Adrenal gland (tissue), 12 donors: ENCODE results near the gene PAK5. TPM values are rescaled to one million over a fixed set of nuclear protein-coding genes. Genes with fewer than 3 reads are reported as not detected.

Experiments used
- DNase-seq, 7 donors: peaks; one replicate each; pipeline ENCODE4 v3.0.0-alpha.2; 2019 to 2020
- H3K27ac ChIP-seq, 5 donors: fragments of 200-600 bp; sonication (generic) in 4 of 5; 1 replicate in 3 of 5; 2 replicates in 2 of 5; pipeline versions ENCODE4 v1.5.1 to v1.8.0; 2016 to 2020; ENCODE audit warnings: mild to moderate bottlenecking in 1 of 5
- H3K27me3 ChIP-seq: fragments of 200-600 bp; 2 replicates; pipeline ENCODE4 v1.8.0; 2021
- H3K36me3 ChIP-seq, 2 donors: fragments of 200-600 bp; replicated peaks in 1 of 2; 1 replicate in 1 of 2; 2 replicates in 1 of 2; pipeline versions ENCODE4 v1.5.1 to v1.8.0; 2018 to 2022
- H3K4me1 ChIP-seq, 2 donors: fragments of 200-600 bp; replicated peaks in 1 of 2; 1 replicate in 1 of 2; 2 replicates in 1 of 2; pipeline versions ENCODE4 v1.5.1 to v1.8.0; 2018 to 2021
- H3K4me3 ChIP-seq, 4 donors: fragments of 200-600 bp; sonication (generic) in 3 of 4; one replicate each; pipeline ENCODE4 v1.5.1; 2016 to 2018
- H3K9me3 ChIP-seq, 3 donors: fragments of 200-600 bp; sonication (generic) in 1 of 3; replicated peaks in 1 of 3; 1 replicate in 2 of 3; 2 replicates in 1 of 3; pipeline versions ENCODE4 v1.5.1 to v1.8.0; 2016 to 2021
- POLR2A ChIP-seq, 2 donors: fragments of 450-650 bp; IDR thresholded peaks; one replicate each; pipeline ENCODE4 v1.6.1; 2017; ENCODE audit warnings: antibody characterized with exemption in 2 of 2, mild to moderate bottlenecking in 2 of 2, moderate library complexity in 1 of 2
- WGBS, 4 donors: extraction: QIAGEN DNeasy Blood & Tissue Kit in 2 of 4; methylation state at CpG; one replicate each; pipeline versions ENCODE4 v1.1.5 to v1.1.7; 2013 to 2017; 5-methylcytosine and 5-hydroxymethylcytosine counted together
- intact Hi-C, 2 donors: fragments of 100-400 bp; cut with DNase I; formaldehyde crosslinking; loops; one replicate each; pipeline versions ENCODE4 v1.14.1 to v1.15.0; 2022 to 2023
- polyA plus RNA-seq, 3 donors: library from polyadenylated mRNA; stranded (reverse); fragments of 200-250 nt in 2 of 3; fragments of 350-450 nt in 1 of 3; fragmentation: Illumina TruSeq in 1 of 3; extraction: RNeasy Lipid Tissue Mini Kit (QIAGEN cat#74804) in 1 of 3; gene quantifications; one replicate each; pipeline ENCODE4 v1.2.3, GENCODE V29; 2013 to 2014
- total RNA-seq, 9 donors: library from RNA; depleted of rRNA in 4 of 9; stranded (reverse); fragments of >200 nt in 4 of 9; fragments of 120-200 nt in 1 of 9; fragmentation: NEBNext Ultra II Directional in 1 of 9; extraction: Animal tissue kit (Norgen Biotek cat#: 25700) in 1 of 9; gene quantifications; one replicate each; pipeline versions ENCODE4 v1.1.0 to v1.2.4, GENCODE V29; 2013 to 2023
- TF ChIP-seq, protein P1 (sequence below), 6 experiments: fragments of 450-650 bp in 4 of 6; fragments of 200-600 bp in 2 of 6; sonication (generic) in 1 of 6; IDR thresholded peaks; 1 replicate in 5 of 6; 2 replicates in 1 of 6; pipeline versions ENCODE4 v1.5.1 to v1.8.0; 2016 to 2021; ENCODE audit warnings: antibody characterized with exemption in 6 of 6, mild to moderate bottlenecking in 2 of 6, moderate library complexity in 1 of 6
- donor health status: healthy with polysubstance abuse.
- donor health status: Bipolar disorder and iron deficiency.
- donor health status: DM: yes; HTN: yes; CAD: no.
- donor health status: DM: no; HTN: no; CAD: no.
- donor health status: DM: no; HTN: no; CAD: no.
- donor health status: DM: yes; HTN: yes; CAD: no.

PAK5 gene
- total and polyA plus RNA-seq, 12 donors: 1.2 to 17.0 (median 4.0) TPM

- Histone ChIP-seq H3K27me3 (peaks cover 45% of the 10 kb centered on the region), H3K9me3 (no peaks in the 10 kb centered on the region), H3K27ac (no peak overlapping the region), H3K36me3 (no peaks in the 10 kb centered on the region), H3K4me1 (peaks cover 0 to 8% of the 10 kb centered on the region in 2 donors), H3K4me3 (no peak overlapping the region)
- intact Hi-C loops: no loop called here
- DNase-seq: no peak
- 9 to 11% (median 10%) methylated on average over 9 of the region's 9 CpGs for WGBS, 4 donors
- TF ChIP-seq POLR2A (IDR thresholded peaks at IDR 0.05): no peak
- TF ChIP-seq, protein P1, sequence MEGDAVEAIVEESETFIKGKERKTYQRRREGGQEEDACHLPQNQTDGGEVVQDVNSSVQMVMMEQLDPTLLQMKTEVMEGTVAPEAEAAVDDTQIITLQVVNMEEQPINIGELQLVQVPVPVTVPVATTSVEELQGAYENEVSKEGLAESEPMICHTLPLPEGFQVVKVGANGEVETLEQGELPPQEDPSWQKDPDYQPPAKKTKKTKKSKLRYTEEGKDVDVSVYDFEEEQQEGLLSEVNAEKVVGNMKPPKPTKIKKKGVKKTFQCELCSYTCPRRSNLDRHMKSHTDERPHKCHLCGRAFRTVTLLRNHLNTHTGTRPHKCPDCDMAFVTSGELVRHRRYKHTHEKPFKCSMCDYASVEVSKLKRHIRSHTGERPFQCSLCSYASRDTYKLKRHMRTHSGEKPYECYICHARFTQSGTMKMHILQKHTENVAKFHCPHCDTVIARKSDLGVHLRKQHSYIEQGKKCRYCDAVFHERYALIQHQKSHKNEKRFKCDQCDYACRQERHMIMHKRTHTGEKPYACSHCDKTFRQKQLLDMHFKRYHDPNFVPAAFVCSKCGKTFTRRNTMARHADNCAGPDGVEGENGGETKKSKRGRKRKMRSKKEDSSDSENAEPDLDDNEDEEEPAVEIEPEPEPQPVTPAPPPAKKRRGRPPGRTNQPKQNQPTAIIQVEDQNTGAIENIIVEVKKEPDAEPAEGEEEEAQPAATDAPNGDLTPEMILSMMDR (IDR thresholded peaks at IDR 0.05): no peak
Measured at GRCh38 chr20:9514072-9514460, 324.8 kb downstream of the PAK5 start.

DNA sequence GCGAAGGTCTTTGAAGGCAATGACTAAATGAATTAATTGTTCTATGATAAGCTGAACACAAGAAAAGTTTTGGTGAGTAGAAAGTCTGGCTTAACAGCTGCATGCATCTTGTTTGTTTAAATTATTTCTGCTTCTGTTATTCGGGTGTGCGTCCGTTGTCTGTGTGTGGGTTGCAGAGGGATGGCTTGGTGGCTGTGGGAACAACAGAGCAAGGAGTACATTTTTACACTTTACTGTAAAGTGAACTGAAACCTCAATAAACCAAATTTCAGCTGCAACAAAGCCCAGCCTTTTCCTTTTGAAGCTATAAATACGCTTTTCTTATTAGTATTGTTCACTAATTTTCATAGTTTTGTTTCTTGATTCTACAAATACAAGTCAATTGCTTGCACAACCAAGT lies 328.0 kb downstream of the PAK5 start:
- no peak overlapping the region for H3K4me3 ChIP-seq
- TF ChIP-seq, protein P1 (IDR thresholded peaks at IDR 0.05): no peak
- TF ChIP-seq POLR2A (IDR thresholded peaks at IDR 0.05): no peak
- 80 to 92% (median 84%) methylated on average over 5 of the region's 5 CpGs for WGBS, 4 donors
- H3K4me1 ChIP-seq: peaks cover 0 to 4% of the 10 kb centered on the region in 2 donors
- H3K27ac ChIP-seq: no peak overlapping the region
- DNase-seq: no peak
- H3K36me3 ChIP-seq: no peaks in the 10 kb centered on the region
- no peaks in the 10 kb centered on the region for H3K9me3 ChIP-seq
- H3K27me3 ChIP-seq: peaks cover 57% of the 10 kb centered on the region
- intact Hi-C loops: no loop called here

- TF ChIP-seq POLR2A (IDR thresholded peaks at IDR 0.05): no peak
- TF ChIP-seq, protein P1 (IDR thresholded peaks at IDR 0.05): no peak
- Histone ChIP-seq H3K27me3 (peaks cover 53% of the 10 kb centered on the region), H3K27ac (no peak overlapping the region)
Measured at GRCh38 chr20:9509246-9509645, 329.6 kb downstream of the PAK5 start.

GRCh38 chr20:9508696-9509178 lies 330.1 kb downstream of the PAK5 start:
- no peak for DNase-seq
- WGBS, 4 donors: 4 to 21% (median 15%) methylated on average over 8 to 30 of the region's 30 CpGs
- Histone ChIP-seq H3K4me3 (no peak overlapping the region), H3K36me3 (no peaks in the 10 kb centered on the region), H3K9me3 (no peaks in the 10 kb centered on the region), H3K27ac (no peak overlapping the region), H3K27me3 (peaks cover 51% of the 10 kb centered on the region), H3K4me1 (no peaks in the 10 kb centered on the region)
- TF ChIP-seq POLR2A (IDR thresholded peaks at IDR 0.05): no peak
- TF ChIP-seq, protein P1 (IDR thresholded peaks at IDR 0.05): no peak
- intact Hi-C loops: no loop called here

More at GRCh38 chr20:9509246-9509645, 329.6 kb downstream of the PAK5 start:
- WGBS, 4 donors: 41 to 72% (median 47%) methylated on average over 4 of the region's 4 CpGs
- intact Hi-C loops: no loop called here
- no peaks in the 10 kb centered on the region for H3K4me1 ChIP-seq
- no peak for DNase-seq
- no peaks in the 10 kb centered on the region for H3K36me3 ChIP-seq
- H3K9me3 ChIP-seq: no peaks in the 10 kb centered on the region
- no peak overlapping the region for H3K4me3 ChIP-seq
